ENCODE measurements around the gene BTBD18.

BTBD18 gene

DNA sequence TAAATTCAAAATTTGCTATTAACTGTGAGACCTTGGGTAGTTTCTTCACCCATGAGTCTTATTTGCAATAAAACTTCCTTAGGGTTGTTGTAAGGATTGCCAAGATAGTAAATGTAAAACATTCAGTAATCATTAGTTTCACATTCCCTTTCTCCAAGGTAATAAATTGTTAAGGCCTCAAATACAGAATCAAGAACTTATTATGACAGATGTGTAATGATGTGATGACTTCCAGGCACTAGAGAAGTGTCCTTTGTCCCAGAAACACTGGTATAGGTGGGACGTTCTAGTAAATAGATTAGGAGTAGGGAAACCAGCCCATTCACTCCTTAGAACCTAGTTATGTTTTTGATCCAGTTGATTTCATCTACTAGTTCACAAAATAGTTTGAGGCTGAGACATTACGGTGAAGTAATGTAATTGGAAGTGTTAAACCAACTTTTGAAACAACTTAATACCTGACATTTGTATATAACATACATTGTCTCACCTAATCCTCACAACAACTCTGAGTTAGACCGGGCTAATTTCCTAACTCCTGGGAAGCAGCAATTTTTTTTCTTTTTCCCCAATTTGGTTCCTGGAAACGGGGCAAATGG is 35.5 kb upstream of the BTBD18 start:
- DNase-seq: no peak
- Histone ChIP-seq H3K4me3 (ENCODE audit: low read depth, low read length) (no peak overlapping the region), H3K36me3 (no peaks in the 10 kb centered on the region), H3K27me3 (no peaks in the 10 kb centered on the region), H3K4me1 (no peaks in the 10 kb centered on the region), H3K9me3 (no peaks in the 10 kb centered on the region)
- TF ChIP-seq, protein P1, sequence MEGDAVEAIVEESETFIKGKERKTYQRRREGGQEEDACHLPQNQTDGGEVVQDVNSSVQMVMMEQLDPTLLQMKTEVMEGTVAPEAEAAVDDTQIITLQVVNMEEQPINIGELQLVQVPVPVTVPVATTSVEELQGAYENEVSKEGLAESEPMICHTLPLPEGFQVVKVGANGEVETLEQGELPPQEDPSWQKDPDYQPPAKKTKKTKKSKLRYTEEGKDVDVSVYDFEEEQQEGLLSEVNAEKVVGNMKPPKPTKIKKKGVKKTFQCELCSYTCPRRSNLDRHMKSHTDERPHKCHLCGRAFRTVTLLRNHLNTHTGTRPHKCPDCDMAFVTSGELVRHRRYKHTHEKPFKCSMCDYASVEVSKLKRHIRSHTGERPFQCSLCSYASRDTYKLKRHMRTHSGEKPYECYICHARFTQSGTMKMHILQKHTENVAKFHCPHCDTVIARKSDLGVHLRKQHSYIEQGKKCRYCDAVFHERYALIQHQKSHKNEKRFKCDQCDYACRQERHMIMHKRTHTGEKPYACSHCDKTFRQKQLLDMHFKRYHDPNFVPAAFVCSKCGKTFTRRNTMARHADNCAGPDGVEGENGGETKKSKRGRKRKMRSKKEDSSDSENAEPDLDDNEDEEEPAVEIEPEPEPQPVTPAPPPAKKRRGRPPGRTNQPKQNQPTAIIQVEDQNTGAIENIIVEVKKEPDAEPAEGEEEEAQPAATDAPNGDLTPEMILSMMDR (IDR thresholded peaks at IDR 0.05; ENCODE audit: low read depth, low read length): no peak

DNA sequence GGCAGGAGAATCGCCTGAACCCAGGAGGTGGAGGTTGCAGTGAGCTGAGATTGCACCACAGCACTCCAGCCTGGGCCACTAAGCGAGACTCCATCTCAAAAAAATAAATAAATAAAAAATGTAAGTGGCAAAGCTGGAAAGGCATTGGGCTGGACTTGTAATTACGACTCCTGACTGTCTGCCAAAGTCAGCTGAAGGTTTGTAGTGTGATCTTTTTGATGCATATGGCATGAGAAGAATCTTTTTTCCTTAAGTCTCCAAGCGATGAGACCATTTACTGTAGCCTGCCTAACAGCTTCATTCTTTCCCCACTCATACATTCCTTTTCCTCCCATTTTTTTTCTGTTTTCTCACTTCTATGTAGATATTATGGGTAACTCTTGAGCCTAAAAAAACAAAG is 34.8 kb upstream of the BTBD18 start:
- H3K4me1 ChIP-seq: no peaks in the 10 kb centered on the region
- TF ChIP-seq, protein P1 (IDR thresholded peaks at IDR 0.05; ENCODE audit: low read depth, low read length): no peak

DNA sequence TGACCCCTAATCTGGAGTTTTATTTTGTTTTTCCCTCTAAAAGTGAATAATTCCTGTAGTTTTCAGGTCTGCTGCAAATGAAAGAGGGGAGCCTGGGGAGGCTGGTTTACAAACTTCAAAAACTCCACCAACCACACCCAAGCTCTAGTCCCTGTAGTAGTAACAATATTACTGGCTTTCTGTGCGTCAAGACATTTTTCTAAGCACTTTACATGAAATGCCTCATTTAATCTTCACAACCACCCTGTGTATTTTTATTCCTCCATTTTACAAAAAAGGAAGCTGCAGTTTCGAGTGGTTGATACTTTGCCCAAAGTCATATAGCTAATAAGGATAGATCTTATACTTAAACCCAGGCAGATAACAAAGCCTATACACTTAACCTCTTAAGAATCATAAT is 33.5 kb upstream of the BTBD18 start:
- H3K27me3 ChIP-seq: no peaks in the 10 kb centered on the region
- DNase-seq: no peak
- H3K9me3 ChIP-seq: no peaks in the 10 kb centered on the region
- H3K4me3 ChIP-seq (ENCODE audit: low read depth, low read length): no peak overlapping the region
- TF ChIP-seq, protein P1 (IDR thresholded peaks at IDR 0.05; ENCODE audit: low read depth, low read length): no peak
- no peaks in the 10 kb centered on the region for H3K36me3 ChIP-seq
- H3K4me1 ChIP-seq: no peaks in the 10 kb centered on the region

More for the DNA sequence above, 34.8 kb upstream of the BTBD18 start:
- Histone ChIP-seq H3K4me3 (ENCODE audit: low read depth, low read length) (no peak overlapping the region), H3K36me3 (no peaks in the 10 kb centered on the region), H3K9me3 (no peaks in the 10 kb centered on the region), H3K27me3 (no peaks in the 10 kb centered on the region)
- DNase-seq: no peak

DNA sequence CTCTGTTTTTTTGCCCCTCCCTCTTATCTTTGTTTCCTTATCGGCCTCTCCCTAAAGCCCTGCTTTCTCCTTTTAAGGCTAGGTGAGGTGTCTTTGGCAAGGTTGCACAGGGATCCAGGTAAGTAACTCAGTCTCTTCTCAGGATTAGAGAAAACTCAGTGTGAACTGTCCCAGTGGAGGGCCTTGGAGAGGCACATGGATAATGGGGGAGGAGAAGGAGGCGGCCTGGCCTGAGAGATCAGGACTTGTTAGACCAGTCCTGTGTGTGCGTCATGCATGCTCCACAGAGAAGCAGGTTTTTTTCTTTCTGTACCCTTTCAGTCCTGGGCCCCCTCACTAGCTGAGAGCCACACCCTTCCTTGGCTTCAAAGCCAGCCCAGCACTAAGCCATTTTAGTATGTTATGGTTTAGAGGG is 29.9 kb upstream of the BTBD18 start:
- Histone ChIP-seq H3K27me3 (no peaks in the 10 kb centered on the region), H3K4me3 (ENCODE audit: low read depth, low read length) (no peak overlapping the region), H3K4me1 (peaks cover 2% of the 10 kb centered on the region; the same call in 1 of the 2 replicates), H3K36me3 (no peaks in the 10 kb centered on the region), H3K9me3 (no peaks in the 10 kb centered on the region)
- TF ChIP-seq, protein P1 (IDR thresholded peaks at IDR 0.05; ENCODE audit: low read depth, low read length): no peak
- no peak for DNase-seq

DNA sequence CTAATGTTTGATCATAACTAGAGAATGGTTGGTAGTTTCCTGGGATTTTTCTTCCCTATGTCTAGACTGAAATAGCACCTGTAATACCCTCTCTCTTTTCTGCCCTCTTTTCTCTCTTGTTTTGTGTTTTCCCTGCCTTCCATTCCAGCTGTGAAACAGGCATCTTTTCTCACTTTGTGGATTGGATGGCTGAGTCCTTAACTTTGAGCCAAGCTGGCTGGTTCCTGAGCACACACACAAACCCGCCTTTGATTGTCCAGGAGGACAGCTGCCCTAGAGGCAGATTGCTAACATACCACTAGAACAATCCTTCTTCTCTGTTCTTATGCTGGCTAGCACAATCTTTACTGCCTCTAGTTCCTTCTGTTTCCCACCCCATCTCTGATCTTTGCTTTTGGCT is 27.7 kb upstream of the BTBD18 start:
- Histone ChIP-seq H3K36me3 (no peaks in the 10 kb centered on the region), H3K4me3 (ENCODE audit: low read depth, low read length) (no peak overlapping the region), H3K9me3 (no peaks in the 10 kb centered on the region), H3K27me3 (no peaks in the 10 kb centered on the region), H3K4me1 (peaks cover 2% of the 10 kb centered on the region; the same call in 1 of the 2 replicates)
- TF ChIP-seq, protein P1 (IDR thresholded peaks at IDR 0.05; ENCODE audit: low read depth, low read length): no peak
- DNase-seq: no peak

DNA sequence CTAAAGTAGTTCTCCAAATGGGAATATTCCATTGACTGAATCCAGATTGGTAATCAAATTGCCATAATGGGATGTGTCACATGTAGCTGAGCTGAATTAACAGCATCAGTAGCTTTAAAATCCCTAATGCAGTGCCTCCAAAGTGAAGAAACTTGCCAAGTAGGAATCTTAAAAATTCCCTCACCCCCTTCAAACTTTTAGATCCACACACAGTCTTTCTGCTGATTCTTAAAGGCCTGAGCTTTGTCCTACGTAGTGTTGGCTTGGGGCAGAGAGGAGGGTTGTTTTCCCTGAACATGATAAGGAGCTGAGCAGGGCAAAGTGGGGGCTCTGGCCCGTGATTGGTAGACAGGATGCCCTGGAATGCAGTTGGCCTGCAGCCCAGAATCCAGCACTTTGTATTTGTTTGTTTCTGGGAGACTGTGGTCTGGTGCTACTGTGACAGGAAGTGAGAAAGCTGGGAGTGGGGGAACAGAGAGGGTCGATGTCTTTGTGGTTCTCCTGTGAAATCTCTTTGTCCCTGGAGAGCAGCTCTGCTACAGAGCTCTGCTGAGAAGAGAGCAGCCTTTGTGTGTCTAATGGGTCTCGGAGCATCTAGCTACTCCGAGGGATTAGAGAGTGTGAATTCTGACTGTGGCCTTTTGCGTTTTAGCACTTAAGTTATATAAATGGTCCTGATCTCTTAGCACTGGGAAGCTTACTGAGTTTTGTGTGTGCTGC is 26.9 kb upstream of the BTBD18 start:
- Histone ChIP-seq H3K4me3 (ENCODE audit: low read depth, low read length) (peak overlapping the region; percentile 6; the same call in 1 of the 2 replicates), H3K36me3 (no peaks in the 10 kb centered on the region), H3K4me1 (peaks cover 2% of the 10 kb centered on the region; the same call in 1 of the 2 replicates), H3K9me3 (no peaks in the 10 kb centered on the region), H3K27me3 (no peaks in the 10 kb centered on the region)
- TF ChIP-seq, protein P1 (IDR thresholded peaks at IDR 0.05; ENCODE audit: low read depth, low read length): no peak
- peak; percentile 72 for DNase-seq

Measured in BE2C (cell line).